Hepatocyte (in vitro differentiated cells): ENCODE results near the gene RICTOR. TPM values are rescaled to one million over a fixed set of nuclear protein-coding genes. Genes with fewer than 3 reads are reported as not detected.

Source experiments
- DNase-seq: peaks from one replicate; pipeline ENCODE4 v3.0.0-alpha.2; 2016; ENCODE audit warnings: low spot score
- H2AFZ ChIP-seq: fragments of 200-600 bp; sonication (generic); 2 replicates; pipeline ENCODE4 v1.6.0; 2016; ENCODE audit warnings: antibody characterized with exemption, mild to moderate bottlenecking
- H3K27ac ChIP-seq: fragments of 200-600 bp; sonication (generic); 2 replicates; pipeline ENCODE4 v1.5.1; 2016; ENCODE audit warnings: mild to moderate bottlenecking
- H3K27me3 ChIP-seq: fragments of 200-600 bp; sonication (generic); 2 replicates; pipeline ENCODE4 v1.6.1; 2016
- H3K36me3 ChIP-seq: fragments of 200-600 bp; sonication (generic); replicated peaks from 2 replicates; pipeline ENCODE4 v1.5.1; 2016; ENCODE audit warnings: low read depth; ENCODE audit not compliant: insufficient read depth
- H3K4me1 ChIP-seq: fragments of 200-600 bp; sonication (generic); 2 replicates; pipeline ENCODE4 v1.5.1; 2016; ENCODE audit warnings: mild to moderate bottlenecking, moderate library complexity; ENCODE audit not compliant: insufficient read depth
- H3K4me2 ChIP-seq: fragments of 200-600 bp; sonication (generic); 2 replicates; pipeline ENCODE4 v1.6.0; 2016
- H3K4me3 ChIP-seq: fragments of 200-600 bp; sonication (generic); 2 replicates; pipeline ENCODE4 v1.5.1; 2016; ENCODE audit warnings: mild to moderate bottlenecking
- H3K79me2 ChIP-seq: fragments of 200-600 bp; sonication (generic); 2 replicates; pipeline ENCODE4 v1.6.0; 2017; ENCODE audit warnings: mild to moderate bottlenecking
- H3K9me2 ChIP-seq: fragments of 200-600 bp; sonication (generic); replicated peaks from 2 replicates; pipeline ENCODE4 v1.6.0; 2017; ENCODE audit warnings: mild to moderate bottlenecking; ENCODE audit not compliant: insufficient read depth
- H3K9me3 ChIP-seq: fragments of 200-600 bp; sonication (generic); 2 replicates; pipeline ENCODE4 v1.5.1; 2016; ENCODE audit warnings: low read depth, mild to moderate bottlenecking
- H4K20me1 ChIP-seq: fragments of 200-600 bp; sonication (generic); 2 replicates; pipeline ENCODE4 v1.6.0; 2016; ENCODE audit warnings: mild to moderate bottlenecking; ENCODE audit not compliant: insufficient read depth, poor library complexity, severe bottlenecking
- EZH2 ChIP-seq: fragments of 200-600 bp; sonication (generic); IDR thresholded peaks from 2 replicates; pipeline ENCODE4 v1.6.1; 2016; ENCODE audit warnings: antibody characterized with exemption, mild to moderate bottlenecking, borderline replicate concordance
- EZH2phosphoT487 ChIP-seq: fragments of 200-600 bp; sonication (generic); IDR thresholded peaks from one replicate; pipeline ENCODE4 v1.6.1; 2018; ENCODE audit warnings: antibody characterized with exemption, mild to moderate bottlenecking, low read depth, moderate library complexity; ENCODE audit not compliant: unreplicated experiment, severe bottlenecking
- WGBS: methylation state at CpG from one replicate; pipeline ENCODE4 v1.1.6; 2016; ENCODE audit warnings: low lambda C conversion rate; ENCODE audit errors: missing lambda C conversion rate; 5-methylcytosine and 5-hydroxymethylcytosine counted together
- polyA plus RNA-seq: library from polyadenylated mRNA; unstranded; fragments of >200 nt; fragmentation: Nextera tagmentation; extraction: Ambion mirVana; gene quantifications from 2 replicates; pipeline ENCODE4 v1.2.1, GENCODE V29; 2016
- total RNA-seq: library from RNA; depleted of rRNA; stranded (reverse); fragments of >200 nt; gene quantifications from 2 replicates; pipeline ENCODE4 v1.2.3, GENCODE V29; 2014
- TF ChIP-seq, protein P1 (sequence below): fragments of 200-600 bp; sonication (generic); IDR thresholded peaks from 2 replicates; pipeline ENCODE4 v1.5.1; 2016; ENCODE audit warnings: antibody characterized with exemption, mild to moderate bottlenecking; ENCODE audit not compliant: poor library complexity

Gene RICTOR
- total and polyA plus RNA-seq, 2 experiments from 2014 or later = 8.5 to 29.1 TPM

DNA sequence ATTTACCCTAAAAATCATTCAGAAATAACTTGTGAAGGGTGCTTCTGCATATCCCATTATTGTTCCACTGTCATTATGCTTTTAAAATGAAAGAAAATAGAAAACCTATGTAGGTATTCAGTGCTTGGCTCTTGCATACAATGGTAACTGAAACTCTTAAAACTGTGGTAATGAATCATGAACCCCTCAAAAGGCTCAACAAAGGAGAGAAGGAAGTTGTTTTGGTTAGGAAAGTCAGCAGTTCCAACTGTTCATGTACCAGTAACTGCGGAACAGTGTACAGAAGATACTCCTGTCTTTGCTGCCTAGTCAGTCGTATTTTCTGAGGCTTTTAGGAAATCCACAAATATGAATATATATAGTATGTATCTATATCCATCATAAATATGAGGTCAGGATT, 132.3 kb downstream of the RICTOR start:
- peaks cover 7% of the 10 kb centered on the region for H3K36me3 ChIP-seq
- no peak for DNase-seq
- TF ChIP-seq EZH2 = no peak
- TF ChIP-seq EZH2phosphoT487 = no peak
- TF ChIP-seq, protein P1, sequence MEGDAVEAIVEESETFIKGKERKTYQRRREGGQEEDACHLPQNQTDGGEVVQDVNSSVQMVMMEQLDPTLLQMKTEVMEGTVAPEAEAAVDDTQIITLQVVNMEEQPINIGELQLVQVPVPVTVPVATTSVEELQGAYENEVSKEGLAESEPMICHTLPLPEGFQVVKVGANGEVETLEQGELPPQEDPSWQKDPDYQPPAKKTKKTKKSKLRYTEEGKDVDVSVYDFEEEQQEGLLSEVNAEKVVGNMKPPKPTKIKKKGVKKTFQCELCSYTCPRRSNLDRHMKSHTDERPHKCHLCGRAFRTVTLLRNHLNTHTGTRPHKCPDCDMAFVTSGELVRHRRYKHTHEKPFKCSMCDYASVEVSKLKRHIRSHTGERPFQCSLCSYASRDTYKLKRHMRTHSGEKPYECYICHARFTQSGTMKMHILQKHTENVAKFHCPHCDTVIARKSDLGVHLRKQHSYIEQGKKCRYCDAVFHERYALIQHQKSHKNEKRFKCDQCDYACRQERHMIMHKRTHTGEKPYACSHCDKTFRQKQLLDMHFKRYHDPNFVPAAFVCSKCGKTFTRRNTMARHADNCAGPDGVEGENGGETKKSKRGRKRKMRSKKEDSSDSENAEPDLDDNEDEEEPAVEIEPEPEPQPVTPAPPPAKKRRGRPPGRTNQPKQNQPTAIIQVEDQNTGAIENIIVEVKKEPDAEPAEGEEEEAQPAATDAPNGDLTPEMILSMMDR = no peak

DNA sequence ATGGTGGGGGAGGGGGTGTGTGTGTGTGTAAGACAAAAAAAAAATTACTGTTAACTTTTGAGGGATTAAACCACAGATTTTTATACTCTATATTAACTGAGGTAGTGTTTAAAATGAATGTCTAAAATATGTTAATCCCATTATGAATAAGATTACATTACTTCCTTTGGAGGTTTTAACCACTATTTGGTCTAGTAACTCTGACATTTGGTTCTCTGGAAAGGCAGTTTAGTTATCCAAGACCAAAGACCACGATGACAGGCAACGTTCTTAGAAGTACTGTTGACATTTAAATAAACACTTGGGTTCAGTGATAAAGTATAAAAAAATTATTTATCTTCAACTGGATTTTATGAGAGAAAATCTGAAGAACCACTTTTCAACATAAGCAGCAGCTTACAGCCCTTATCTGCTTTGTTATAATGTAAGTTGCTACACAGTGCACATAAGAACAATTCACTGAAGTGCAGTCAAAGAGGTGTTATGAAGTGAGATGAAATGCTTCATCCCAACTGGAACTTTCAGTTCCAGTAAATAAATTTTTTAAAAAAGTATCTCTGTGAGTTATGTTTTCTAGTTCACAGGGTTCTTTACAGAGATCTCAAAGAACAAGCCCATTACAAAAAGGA, 133.9 kb downstream of the RICTOR start:
- H3K36me3 ChIP-seq = peaks cover 3% of the 10 kb centered on the region
- no peaks in the 10 kb centered on the region for H3K9me3 ChIP-seq
- H3K9me2 ChIP-seq = no peaks in the 10 kb centered on the region
- H3K4me3 ChIP-seq = no peak overlapping the region
- no peaks in the 10 kb centered on the region for H4K20me1 ChIP-seq
- no peak for DNase-seq
- no peaks in the 10 kb centered on the region for H3K4me1 ChIP-seq
- H3K27me3 ChIP-seq = no peaks in the 10 kb centered on the region
- TF ChIP-seq EZH2 (no peak), EZH2phosphoT487 (no peak)
- TF ChIP-seq, protein P1 = no peak
- WGBS = 59% methylated on average over 2 of the region's 2 CpGs
- H2AFZ ChIP-seq = no peak overlapping the region
- no peak overlapping the region for H3K27ac ChIP-seq
- no peak overlapping the region for H3K4me2 ChIP-seq
- no peaks in the 10 kb centered on the region for H3K79me2 ChIP-seq

More for the DNA sequence above, 132.3 kb downstream of the RICTOR start:
- Histone ChIP-seq H3K4me3 (no peak overlapping the region), H4K20me1 (no peaks in the 10 kb centered on the region), H3K27ac (no peak overlapping the region), H3K9me2 (no peaks in the 10 kb centered on the region), H3K9me3 (no peaks in the 10 kb centered on the region), H3K4me2 (no peak overlapping the region), H3K27me3 (no peaks in the 10 kb centered on the region), H2AFZ (no peak overlapping the region), H3K79me2 (no peaks in the 10 kb centered on the region), H3K4me1 (no peaks in the 10 kb centered on the region)
- 97% methylated on average over 2 of the region's 2 CpGs for WGBS

DNA sequence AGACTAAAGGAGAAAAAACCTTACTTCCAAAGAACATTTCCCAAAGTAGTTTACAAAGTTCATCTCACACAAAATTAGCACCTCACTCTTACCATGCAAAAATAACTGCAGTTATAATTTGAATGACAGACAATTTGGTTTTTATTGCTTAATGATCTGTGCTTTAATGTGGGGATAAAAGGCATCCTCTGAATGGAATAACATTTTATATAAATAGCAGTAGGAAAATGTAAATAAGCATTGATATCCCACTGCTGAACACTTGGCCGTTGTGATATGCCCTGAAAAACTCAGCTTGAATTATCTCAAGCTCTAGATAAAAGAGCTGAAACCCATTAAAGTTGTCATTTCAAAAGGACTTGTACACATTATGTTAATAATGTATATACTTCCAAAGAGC, 135.2 kb downstream of the RICTOR start:
- WGBS = 50% methylated on average over 1 of the region's 1 CpG

More for the DNA sequence above, 135.2 kb downstream of the RICTOR start:
- H3K4me1 ChIP-seq = no peaks in the 10 kb centered on the region
- no peaks in the 10 kb centered on the region for H3K9me2 ChIP-seq
- DNase-seq = no peak
- no peak overlapping the region for H2AFZ ChIP-seq
- no peaks in the 10 kb centered on the region for H3K9me3 ChIP-seq
- H3K4me3 ChIP-seq = no peak overlapping the region
- no peaks in the 10 kb centered on the region for H3K36me3 ChIP-seq
- no peaks in the 10 kb centered on the region for H3K79me2 ChIP-seq
- H3K27me3 ChIP-seq = no peaks in the 10 kb centered on the region
- H3K4me2 ChIP-seq = no peak overlapping the region
- TF ChIP-seq, protein P1 = no peak
- no peak for TF ChIP-seq EZH2
- no peak for TF ChIP-seq EZH2phosphoT487
- no peaks in the 10 kb centered on the region for H4K20me1 ChIP-seq
- H3K27ac ChIP-seq = no peak overlapping the region
